CD4-positive, alpha-beta T cell treated with Interleukin-17A for 4 hours (primary cell): ENCODE data around the gene LRWD1.
"Not testable (repeated sequence)": the region's sequence is repeated elsewhere in the genome, so short reads cannot be mapped to it uniquely, and the experiment has no call there.

ENCODE experiments used
- DNase-seq: peaks from one replicate; pipeline ENCODE4 v3.0.0-alpha.2; 2020; ENCODE audit warnings: mixed read lengths

Gene LRWD1

DNA sequence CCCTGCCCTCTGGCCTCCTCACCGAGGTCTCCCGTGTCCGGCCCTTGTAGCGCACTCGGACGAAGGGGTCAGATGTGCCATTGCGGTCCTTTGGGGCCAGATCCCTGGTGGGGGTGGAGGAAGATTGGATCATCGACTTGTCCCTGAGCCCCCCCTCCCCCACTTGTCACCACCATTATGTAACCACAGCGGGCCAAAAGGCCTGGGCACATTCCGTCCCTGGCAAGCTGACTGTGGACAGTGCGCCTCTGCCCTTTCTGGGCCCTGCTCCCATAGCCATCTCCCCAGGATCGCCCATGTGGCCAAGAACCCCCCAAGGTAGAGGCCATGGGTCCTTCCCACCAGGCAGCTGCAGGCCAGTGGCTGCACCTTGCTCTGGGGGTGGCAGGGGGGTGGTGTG, 38.4 kb downstream of the LRWD1 start:
- not testable (repeated sequence) for DNase-seq

DNA sequence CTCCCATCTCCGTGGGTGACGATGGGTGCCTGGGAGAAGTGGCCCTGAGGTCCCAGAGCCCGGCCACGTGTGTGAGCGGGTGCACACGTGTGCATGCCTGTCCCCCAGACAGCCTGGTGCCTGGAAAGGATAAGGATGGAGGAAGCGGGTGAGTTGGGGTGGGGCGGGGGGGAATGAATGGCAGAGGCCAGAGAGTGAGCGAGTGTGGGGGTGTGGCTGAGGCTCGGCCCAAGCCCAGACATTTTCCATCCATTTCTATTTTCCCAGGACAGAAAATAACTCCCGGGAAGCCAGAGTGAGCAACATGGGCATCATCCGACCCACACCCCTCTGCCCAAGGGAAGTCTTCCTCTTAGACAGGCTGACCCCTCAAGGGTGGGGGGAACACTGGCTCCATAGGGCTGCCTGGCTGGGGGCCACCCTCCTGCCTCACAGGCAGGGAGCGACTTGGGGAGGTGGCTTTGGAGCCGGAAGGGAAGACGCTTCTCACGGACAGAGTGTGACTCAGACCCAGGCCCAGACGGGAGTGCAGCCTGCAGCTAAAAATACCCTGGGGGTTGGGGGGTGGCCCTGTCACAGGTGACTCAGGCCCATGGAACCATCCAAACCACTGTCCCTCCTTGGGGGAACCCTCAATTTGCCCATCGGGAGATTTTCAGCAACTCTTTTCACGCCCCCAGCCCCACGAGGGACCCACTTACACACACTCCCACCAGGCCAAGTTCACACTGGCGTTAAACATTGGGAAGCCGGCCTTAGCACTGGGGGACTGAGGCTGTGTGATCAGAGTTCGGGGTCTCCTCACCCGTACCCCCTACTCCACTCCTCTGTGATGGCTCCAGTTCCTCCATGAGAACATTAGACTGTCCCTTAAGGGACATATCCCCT, 40.8 kb downstream of the LRWD1 start:
- not testable (repeated sequence) for DNase-seq

DNA sequence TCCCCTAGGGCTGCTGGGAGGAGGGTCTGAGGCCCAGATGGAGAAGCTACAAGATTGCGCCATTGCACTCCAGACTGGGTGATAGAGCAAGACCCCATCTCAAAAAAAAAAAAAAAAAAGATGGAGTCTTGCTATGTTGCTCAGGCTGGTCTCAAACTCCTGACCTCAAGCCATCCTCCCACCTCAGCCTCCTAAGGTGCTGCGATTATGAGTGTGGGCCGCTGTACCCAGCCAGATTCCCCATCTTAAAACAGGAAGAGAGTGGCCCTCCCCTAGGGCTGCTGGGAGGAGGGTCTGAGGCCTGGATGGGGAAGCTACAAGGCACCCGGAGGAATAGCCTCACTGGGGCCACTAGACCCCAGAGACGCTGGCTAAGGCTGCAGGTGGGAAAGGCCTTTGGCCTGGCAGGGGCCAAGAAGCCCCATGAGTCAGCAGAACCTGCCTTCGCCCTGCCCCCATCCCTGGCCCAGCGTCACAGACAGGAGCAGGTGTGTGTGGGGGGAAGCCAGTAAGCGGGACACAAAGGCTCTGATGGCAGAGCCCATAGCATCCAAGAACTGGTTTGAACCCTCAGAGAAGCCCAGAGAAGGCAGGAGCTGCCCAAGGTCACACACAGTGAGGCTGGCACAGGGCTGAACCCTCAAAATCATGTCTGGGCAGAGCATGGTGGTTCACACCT, 42.8 kb downstream of the LRWD1 start:
- DNase-seq = not testable (repeated sequence)

DNA sequence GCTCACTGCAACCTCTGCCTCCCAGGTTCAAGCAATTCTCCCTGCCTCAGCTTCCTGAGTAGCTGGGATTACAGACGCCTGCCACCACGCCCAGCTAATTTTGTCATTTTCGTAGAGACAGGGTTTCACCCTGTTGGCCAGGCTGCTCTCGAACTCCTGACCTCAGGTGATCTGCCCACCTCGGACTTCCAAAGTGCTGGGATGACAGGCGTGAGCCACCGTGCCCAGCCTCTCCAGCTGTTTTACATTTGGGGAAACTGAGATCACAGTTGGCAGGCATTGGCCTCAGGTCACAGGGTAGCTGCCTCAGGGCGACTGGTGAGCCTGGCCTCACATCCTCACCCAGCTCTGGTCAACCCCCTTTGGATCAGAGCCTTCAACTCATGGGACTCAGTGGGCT, 45.8 kb downstream of the LRWD1 start:
- not testable (repeated sequence) for DNase-seq

DNA sequence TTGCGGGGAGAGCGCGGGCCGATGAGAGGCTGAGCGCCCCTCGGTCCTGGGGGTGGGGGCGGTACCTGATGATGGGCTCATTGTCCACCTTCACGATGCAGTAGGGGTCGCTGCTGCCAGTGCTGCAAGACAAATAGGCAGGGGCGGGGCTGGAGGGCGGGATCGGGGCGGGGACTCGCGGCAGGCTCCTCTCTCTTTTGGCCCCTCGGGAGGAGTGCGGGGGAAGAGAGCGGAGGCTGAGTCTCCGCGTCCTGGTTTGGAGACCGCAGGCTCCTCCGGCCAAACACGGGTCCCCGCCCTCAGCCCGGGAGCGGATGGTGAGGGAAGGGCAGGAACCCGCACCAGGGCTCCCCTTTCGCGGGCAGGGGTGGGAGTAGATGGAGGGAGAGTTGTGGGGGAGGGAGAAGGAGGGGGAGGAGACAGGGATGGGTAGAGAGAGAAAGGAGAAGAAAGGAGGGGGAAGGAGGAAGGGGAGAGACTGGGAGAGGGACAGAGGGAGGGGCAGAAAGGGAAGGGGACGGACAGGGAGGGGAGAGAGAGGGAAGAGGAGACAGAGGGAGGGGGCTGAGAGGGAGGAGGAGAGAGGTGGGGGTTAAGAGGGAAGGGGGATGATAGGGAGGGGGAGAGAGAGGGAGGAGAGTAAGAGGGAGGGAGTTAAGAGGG, 47.2 kb downstream of the LRWD1 start:
- not testable (repeated sequence) for DNase-seq

DNA sequence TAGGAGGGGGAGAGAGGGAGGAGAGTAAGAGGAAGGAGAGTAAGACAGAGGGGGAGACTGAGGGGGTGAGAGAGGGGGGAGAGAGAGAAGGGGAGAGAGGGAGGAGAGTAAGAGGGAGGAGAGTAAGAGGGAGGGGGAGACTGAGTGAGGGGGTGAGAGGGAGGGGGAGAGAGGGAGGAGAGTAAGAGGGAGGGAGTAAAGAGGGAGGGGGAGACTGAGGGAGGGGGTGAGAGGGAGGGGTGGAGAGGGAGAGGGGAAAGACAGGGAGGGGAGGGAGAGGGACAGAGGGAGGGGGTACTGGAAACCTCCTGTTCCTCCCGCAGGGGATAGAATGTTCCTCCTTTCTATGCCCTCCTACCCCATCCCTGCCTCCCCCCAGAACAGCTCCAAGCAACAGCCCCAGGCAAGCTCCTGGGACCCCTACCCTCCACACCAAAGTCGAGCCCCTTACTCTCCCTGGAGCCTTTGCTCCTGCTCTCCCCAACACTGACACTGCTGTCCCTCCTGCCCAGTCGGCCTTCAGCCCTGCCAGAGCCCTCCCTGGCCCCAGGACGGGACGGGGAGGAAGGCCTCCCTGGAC, 47.9 kb downstream of the LRWD1 start:
- peak; percentile 34 for DNase-seq

DNA sequence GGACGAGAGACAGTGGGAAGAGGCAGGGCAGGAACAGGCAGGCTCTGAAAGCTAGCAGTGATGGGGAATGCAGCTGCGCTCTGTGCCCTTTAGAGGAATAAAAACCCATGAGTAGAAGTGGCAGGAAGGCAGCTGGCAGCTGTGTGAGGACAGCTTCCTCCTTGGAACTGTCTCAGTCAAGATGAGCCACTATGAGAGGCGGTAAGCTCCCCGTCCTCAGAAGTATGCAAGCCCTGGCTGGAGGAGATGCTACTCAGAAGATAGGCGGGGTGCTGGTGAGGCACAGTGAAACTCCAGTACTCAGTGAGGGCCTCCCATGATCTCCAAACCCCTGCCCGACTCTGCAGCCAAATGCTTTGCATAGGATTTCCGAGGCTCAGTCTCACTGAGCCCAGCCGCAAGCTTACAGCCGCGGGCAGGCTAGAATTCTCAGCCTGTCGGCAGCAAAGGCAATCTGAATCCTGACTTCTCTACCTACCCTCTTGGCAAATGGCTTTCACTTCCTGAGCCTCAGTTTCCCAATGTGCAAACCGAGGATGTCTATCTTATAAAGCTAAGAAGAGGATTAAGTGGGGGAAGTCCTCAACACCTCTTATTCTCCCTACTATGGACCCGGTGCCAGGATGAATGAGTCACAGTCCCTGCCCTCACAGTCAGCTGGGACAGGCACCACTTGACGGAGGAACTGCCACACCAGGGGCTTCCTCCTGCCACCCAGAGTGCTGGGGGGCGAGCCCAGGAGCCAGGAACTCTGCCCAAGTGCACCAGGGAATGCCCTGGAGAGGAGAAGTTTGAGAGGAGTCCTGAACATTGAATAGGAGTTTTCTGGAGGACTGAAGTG, 50.3 kb downstream of the LRWD1 start:
- DNase-seq = not testable (repeated sequence)

DNA sequence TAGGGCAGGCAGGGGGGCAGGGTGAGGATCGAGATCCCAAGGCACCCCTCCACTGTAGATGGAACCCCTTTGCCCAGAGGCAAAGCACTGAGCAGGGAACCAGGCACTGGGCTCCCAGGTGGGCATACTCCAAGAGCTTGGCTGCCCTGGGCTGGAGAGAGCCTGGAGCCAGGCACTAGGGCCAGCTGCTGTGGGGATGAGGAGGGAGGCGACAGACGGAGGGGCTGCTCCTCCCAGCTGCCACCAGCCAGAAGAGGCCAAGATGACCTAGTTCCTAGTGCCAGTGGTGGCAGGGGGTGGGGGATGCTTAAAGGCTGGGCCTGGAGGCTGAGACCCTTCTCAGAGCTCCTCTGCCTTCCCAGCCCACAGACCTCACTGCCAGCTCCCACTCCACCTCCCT, 51.1 kb downstream of the LRWD1 start:
- DNase-seq = not testable (repeated sequence)

DNA sequence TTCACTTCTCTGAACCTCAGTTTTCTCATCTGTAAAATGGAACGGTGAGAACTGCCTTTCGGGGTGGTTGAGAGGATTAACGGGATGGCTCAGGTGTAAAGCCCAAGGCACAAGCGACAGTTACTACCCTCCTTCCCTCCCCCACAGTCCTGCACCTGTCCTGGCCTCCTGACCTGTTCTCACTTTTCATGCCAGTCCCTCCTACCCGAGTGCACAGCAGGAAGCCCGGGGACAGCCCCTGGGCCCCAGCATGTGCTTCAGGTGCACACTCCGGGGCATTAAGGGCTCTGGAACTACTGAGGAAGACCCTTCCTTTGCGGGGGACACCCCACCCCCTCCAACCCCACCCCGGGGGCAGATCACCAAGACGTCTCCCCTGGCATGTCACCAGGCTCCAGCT, 52.2 kb downstream of the LRWD1 start:
- not testable (repeated sequence) for DNase-seq

DNA sequence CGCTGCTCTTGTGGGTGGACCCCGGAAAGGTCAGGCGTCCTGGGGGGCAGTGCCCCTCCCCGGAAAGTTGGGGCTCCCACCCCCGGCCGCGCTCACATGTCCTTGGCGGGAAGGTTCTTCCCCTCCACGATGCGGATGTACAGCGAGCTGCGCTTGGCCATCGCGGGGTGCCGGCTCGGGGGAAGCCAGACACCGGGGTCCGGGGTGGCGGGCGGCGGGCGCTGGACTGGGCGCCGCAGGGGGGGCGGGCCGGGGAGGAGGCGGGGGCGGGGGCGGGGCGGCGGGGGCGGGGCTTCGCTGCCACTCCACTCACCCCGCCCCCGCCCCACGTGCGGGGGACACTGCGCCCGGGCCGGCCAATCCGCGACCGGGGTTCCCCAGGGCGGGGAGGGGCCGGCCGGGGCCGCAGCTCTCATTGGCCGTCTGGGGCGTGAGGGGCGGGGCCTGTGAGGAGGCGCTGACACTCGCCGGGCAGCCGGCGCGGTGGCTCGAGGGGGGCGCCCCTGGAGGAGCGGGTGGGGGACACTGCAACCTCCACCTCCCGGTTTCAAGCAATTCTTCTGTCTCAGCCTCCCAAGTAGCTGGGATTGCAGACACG, 52.9 kb downstream of the LRWD1 start, which contains the start of gene RASA4B:
Gene RASA4B (minus strand): TSS at position 228 of the 598 bp plus-strand sequence. CDS start 67 bp downstream, at position 161.
- peak; percentile 45 for DNase-seq

DNA sequence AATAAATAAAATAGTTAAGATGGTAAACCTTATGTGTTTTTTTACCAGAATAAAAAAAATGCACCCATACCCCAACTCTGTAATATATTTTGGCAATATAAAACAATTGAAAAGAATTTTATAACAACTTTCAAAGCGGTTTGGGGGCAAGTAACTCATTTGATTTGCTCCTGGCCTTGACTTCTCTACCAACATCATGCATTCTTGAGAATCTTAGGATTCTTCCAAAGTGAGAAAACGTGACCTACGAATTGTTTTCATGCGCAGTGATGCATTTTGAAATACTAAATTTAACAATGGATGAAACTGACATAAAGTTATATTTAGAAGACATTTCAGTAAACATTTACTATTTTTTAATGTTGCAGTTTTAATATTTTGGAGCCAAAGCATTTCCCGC, 56.0 kb downstream of the LRWD1 start:
- not testable (repeated sequence) for DNase-seq
